GM18861 (cell line): ENCODE results near the gene HCK.
"Not testable (repeated sequence)": the region's sequence is repeated elsewhere in the genome, so short reads cannot be mapped to it uniquely, and the experiment has no call there.

Experiments used
- ATAC-seq: cut with Tn5 transposase; IDR thresholded peaks from one replicate; pipeline ENCODE4 v1.9.1; 2021; ENCODE audit not compliant: unreplicated experiment

HCK gene

DNA sequence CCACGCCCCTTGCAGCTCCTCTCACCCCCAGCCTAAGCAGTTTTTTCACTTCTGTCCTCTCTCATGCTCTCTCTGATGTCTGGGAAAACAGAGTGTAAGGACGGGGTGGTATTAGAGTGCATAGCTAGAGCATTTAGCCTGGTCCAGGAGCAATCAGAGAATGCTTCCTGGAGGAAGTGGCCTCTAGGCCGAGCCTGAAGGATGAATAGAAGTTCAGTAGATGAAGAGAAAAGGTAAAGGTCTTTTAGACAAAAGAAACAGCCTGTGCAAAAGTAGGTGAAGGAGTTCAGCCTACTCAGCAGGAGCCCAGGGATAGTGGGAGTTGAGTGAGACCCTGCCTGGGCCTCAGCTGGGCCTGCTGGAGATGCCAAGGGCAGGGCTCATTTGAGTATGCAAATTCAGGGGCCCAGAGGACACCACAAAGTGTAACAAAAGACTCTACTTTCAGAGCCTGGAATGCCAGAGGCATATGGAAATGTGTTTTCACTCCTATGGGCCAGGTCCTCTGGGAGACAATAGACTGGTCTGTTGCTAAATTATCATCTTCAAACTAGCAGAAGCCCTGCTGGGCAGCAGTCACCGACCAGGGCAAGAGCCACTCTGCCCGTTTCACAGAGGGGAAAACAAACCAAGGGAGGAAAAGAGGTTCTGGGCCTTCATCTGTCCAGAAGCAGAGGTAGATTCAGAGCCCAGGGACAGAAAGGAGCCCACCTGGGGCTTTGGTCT, 37.8 kb downstream of the HCK start:
- no peak for ATAC-seq

DNA sequence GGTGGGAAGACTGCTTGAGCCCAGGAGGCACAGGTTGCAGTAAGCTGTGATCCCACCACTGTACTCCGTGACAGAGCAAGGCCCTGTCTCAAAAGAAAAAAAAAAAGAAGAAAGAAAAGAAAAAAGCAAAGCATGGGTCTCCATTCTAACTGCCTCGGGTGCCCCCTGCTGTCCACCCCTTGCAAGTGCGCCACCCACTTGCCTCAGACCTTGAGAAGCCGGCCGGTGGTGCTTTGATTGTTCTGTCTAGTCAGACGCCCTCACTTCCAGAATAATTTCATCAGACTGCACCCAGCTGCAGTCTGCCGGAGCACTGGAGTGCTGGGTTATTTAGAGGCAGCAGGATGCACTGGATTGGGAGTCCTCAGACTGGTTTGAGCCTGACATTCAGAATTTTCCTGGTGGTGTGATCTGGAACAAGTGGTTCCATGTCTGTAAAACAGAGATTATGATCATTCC, 39.9 kb downstream of the HCK start:
- ATAC-seq: no peak

DNA sequence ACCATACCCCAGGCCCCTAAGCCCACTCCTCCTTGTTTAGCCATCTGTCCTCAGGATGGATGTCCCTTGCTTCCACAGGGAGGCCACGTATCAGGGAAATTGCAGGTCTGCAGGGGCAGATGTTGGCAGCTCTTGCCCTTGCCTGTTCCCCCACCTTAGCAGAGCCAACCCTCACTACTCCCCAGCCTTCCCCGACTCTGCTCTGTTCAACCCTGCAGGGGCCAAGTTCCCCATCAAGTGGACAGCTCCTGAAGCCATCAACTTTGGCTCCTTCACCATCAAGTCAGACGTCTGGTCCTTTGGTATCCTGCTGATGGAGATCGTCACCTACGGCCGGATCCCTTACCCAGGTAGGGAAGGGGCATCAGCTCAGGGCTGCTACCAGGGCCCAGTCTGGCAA, 46.7 kb downstream of the HCK start:
- ATAC-seq: no peak

DNA sequence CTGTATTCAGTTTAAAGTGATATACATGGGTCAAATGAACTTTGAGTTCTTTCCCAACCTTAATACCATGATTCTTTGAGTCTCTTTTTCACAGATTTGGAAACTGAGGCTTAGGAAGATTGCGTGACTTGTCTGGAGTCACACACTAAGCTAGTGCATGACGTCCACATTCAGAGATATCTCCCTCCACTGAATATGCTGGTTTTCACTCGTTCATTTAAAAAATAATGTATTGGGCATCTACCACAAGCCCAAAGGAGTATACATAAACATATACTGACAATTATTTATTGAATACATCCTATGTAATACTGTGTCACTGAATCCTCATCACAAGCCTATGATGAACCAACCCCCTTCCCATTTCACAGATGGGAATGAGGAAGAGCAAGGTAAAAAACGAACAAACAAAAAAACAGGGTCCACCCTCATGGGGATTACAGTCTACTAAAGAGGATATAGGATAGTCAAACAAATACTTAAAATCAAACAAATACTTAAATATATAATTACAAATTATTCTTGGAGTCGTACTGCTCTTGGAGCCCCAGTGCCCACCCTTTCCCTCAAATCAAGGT, 56.9 kb downstream of the HCK start:
- no peak for ATAC-seq

DNA sequence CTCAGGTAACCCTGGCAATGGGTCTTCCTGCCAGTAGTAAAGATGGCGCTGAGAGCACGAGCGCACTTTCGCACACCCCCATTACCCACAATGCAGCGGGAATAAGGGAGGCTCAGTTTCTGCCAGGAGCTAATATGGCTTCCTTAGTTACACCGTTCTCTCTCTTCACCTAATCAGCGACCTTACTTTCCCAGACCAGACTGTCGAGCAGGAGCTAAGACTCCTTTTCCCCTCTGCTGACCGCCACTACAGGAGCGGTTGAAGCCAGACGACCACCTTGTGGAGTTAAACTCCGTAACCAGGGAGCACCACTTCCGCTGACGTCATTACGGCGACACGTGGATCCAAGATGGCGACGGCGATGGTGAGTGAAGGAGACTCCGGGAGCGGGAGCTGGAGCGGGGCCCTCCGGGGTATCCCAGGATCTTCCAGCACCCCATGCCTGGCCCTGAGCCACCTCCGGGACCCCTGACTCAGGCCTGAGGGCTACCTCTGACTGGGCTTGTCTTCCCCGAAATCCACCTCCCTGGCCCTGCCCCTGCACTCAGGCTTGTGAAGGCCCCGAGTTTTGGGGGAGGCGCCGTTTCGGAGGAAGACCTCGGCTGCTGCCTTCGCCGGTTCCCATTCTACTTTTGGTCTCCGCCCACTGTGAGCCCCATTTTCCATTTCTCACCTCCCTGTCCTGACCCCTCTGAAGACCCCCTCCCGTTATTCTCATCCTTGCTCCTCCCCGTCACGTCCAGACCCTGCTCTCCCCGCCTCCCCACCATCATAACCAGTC, 57.5 kb downstream of the HCK start, which contains the start of gene TM9SF4:
TSS of gene TM9SF4 (plus strand) at position 323 of the 781 bp plus-strand sequence. CDS start at position 350, 27 bp downstream.
- peak; percentile 67 for ATAC-seq

DNA sequence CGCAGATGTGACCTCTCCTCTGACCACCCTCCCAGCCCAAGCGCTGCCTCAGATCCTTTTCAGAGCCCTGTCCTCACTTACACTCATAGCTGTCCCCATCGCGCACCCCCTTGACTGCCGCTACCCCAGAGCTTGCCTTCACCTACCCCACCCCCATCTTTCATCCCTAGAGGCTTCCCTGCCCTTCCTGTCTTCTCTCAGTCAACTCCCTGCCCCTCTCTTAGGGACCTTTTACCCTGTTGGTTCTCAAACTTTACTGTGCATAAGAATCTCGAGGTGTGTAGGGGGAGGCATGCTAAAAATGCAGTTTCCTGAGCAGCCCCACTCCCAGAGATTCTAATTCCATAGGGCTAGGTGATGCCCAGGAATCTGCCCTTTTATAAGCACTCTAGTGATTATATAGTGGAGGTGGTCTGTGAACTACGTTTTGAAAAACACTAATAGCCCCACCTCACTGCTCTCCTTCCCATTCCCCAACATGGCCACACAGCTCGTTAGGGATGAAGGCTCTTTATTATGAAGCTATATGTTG, 58.2 kb downstream of the HCK start:
- no peak for ATAC-seq

DNA sequence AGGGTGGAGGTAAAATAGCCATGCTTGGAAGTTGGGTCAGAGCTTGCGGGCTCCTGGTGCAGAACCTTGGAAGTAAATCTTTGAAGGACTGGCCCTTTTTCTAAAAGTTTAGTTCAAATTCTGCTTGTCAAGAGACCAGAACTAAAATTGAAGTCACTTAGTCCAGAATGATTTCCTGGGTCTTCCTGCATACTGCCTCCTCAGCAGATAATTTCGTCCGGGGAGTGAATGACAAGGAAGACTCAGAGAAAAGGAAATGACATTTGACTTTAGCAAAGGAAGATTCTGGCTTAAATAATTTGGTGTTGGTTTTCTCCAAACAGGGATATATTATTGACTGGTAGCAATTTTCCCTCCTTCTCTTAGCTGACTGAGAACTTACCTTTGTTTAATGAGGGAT, 58.7 kb downstream of the HCK start:
- no peak for ATAC-seq

DNA sequence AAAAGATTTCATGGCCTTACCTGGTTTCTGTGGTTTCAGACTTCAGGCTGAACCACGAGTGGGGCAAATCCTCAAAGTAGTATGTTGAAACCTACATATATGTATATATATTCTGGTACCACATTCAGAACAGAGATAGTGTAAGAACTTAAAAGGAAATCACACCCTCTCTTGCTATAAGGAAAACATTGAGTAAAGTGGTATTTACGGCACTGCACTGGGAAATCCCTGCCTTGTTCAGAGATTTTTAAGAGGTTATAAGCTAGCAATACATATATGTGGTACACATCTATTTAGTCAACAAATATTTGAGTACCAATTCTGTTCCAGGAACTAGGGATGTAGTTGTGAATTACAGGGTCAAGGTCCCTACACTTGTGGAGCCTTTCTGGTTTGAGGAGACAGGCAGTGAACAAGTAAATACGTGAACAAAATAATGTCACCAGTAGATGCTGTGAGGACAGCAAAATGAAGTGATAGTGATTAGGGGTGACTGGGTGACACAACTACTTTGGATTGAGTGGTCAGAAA, 59.2 kb downstream of the HCK start:
- no peak for ATAC-seq

DNA sequence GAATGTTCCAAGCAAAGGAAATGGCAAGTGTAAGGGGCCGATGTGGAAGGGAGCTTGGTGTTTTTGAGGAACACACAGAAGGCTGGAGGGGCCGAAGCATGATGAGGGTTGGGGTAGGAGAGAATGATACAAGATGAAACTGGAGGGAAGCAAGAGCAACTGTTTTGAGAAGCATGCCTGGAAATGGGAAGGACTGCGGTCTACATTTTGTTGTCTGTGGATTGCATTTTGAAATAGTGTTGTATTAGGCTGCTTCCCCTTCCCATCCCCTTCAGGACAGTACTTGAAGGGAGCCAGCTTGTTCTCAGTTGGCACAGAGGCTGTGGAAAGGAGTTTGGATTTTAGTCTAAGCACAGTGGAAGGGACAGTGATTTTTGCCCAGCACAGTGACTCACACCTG, 59.7 kb downstream of the HCK start:
- ATAC-seq: no peak

DNA sequence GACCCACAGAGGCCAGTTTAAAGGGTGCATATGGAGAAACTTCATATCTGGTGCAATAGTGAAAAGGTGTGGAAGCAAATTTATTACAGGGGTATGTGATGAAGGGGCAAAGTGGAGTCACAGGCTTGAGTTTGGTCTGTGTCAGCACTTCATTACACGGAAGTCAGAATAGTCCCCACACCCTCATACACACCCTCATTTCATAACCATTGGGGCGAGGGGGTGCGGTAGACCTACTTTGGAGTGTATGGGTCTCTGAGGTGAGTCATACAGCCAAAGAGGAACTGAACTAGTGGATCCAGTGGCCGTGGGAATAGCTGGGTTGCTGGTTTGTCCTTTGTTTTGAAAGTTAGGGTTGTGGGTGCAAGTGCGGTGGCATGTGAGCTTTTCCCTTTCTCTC, 60.8 kb downstream of the HCK start:
- no peak for ATAC-seq

DNA sequence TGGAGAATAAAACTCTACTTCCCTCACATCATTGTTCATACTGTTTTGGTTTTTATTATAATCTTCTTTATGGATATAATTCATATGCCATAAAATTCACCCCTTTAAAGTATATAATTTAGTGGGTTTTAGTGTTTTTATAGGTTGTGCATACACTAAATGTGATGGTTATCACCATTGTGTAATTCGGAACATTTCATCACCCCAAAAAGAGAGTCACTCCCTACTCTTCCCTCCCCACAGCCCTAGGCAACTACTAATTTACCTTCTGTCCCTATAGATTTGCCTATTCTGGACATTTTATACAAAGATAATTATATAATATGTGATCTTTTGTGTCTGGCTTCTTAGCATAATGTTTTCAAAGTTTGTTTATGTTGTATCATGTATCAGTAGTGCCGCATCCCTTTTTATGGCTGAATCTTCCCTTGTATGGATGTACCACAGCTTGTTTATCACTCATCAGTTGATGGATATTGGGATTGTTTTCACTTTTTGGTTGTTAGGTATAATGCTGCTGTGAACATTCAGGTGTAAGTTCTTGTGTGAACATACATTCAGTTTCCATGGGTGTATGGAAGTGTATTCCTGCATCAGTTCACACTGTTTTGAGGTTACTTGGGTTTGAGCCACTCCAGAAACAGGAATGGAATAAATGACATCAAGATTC, 61.7 kb downstream of the HCK start:
- no peak for ATAC-seq

DNA sequence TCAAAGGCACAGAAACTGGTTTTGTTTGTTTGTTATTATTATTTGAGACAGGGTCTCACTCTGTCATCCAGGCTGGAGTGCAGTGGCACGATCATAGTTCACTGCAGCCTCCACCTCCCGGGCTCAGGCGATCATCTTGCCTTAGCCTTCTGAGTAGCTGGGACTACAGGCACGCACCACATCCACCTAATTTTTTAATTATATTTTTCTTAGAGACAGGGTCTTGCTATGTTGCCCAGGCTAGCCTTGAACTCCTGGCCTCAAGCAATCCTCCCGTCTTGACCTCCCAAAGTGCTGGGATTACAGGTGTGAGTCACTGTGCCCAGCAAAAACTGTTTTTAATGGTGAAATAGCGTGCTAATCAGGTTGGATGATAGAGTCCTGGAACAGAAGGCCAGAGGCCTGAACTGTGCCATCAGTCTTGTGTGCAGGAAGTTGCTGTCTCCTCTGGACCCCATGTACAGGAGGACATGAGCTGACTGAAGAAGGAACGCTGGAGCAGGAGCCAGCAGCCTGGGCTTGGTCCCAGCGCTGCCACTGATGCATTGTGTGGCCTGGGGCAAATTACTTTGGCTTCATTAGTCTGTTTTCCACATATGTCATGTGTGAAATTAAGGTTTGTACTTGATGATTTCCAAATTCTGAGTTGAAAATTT, 62.4 kb downstream of the HCK start:
- no peak for ATAC-seq

DNA sequence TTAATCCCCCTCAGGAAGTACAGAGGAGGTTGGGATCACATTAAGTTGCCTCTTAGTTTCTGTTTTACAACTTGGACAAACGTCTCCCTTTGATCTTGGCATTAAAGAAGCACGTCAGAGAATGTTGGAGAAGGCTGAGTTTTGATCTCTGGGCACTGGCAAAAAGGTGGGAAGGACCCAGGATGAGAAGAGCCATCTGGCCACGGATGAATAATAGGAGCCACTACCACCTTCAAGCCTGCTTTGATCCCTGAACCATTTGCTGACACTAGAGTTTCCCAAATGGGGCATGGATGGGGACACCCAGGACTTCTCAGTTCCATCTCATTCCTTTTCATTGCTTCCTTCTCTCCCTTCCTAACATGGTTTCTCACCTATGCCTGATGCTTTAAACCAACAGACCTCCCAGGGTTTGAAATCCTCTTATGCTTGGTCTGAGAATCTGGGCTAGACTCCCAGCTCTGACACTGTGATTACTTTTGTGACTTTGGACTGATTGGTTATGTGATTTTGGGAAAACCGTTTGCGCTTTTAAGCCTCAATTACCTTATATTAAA, 63.2 kb downstream of the HCK start:
- ATAC-seq: no peak

DNA sequence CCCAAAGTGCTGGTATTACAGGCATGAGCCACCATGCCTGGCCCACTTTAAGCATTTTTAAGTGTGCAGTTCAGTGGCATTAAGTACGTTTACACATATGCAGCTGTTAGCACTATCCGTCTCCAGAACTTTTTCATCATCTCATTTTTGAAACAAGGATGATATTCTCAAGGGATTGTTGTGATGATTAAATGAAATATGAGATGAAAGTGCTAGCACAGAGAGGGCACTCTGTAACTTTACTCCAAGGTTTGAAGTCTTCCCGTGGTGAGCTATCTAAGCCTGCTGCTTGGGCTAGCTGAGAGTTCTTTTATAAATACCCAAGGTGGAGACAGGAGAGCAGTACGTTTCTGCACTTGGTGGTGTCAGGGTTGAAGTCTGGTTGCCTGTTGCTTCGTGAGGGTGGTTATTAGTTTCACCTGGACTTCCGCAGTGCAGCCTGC, 64.1 kb downstream of the HCK start:
- ATAC-seq: no peak

DNA sequence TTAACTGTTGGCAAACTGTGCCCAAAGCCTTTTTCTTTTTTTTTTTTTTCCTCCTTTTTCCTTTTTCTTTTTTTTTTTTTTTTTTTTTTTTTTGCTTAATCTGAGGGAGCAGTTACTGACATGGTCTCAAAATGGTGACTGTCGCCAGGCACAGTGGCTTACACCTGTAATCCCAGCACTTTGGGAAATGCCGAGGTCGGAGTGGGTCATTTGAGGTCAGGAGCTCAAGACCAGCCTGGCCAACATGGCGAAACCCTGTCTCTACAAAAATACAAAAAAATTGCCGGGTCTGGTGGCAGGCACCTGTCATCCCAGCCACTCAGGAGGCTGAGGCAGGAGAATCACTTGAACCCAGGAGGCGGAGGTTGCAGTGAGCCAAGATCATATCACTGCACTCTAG, 64.8 kb downstream of the HCK start:
- not testable (repeated sequence) for ATAC-seq

DNA sequence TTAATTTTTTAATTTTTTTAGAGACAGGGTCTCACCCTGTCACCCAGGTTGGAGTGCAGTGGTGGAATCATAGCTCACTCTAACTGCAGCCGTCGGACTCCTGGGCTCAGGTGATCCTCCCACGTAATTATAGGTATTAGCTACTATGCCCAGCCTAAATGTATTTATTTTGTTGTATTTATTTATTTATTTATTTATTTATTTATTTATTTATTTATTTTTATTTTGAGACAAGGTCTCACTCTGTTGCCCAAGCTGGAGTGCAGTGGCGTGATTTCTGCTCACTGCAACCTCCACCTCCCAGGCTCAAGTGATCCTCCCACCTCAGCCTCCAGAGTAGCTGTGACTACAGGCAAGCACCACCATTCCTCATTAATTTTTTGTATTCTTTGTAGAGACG, 66.4 kb downstream of the HCK start:
- ATAC-seq: not testable (repeated sequence)

DNA sequence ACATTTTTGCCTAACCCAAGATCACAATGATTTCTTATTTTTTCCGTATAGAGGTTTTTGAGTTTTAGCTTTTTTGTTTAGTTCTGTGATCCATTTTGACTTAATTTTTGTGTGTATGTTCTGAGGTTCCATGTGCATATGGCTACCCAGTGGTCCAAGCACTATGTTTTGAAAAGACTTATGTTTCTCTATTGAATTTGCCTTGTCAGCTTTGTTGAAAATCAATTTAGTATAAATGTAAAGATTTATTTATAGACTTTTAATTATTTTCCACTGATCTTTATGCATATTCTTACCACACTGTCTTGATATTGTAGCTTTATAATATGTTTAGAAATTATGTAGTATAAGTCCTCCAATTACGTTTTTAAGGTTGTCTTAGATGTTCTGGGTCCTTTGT, 67.7 kb downstream of the HCK start:
- no peak for ATAC-seq

DNA sequence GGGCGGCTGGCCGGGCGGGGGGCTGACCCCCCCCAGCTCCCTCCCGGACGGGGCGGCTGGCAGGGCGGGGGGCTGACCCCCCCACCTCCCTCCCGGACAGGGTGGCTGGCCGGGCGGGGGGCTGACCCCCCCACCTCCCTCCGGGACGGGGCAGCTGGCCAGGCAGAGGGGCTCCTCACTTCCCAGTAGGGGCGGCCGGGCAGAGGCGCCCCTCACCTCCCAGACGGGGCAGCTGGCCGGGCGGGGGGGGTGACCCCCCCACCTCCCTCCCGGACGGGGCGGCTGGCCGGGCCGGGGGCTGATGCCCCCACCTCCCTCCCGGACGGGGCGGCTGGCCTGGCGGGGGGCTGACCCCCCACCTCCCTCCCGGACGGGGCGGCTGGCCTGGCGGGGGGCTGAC, 69.9 kb downstream of the HCK start:
- not testable (repeated sequence) for ATAC-seq

DNA sequence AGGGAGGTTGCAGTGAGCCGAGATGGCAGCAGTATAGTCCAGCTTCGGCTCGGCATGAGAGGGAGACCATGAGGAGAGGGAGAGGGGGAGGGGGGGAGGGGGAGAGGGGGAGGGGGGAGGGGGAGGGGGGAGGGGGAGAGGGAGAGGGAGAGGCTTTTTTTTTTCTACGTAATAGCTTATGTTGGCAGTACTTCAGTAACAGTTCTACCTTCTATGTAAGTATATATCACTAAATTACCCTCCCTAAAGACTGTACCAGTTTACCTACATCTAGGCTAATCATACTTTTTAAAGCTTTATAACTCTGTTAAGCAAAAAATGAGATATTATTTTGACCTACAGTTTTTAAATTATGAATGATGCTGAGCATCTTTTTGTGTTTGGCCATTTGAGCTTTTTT, 71.0 kb downstream of the HCK start:
- no peak for ATAC-seq

DNA sequence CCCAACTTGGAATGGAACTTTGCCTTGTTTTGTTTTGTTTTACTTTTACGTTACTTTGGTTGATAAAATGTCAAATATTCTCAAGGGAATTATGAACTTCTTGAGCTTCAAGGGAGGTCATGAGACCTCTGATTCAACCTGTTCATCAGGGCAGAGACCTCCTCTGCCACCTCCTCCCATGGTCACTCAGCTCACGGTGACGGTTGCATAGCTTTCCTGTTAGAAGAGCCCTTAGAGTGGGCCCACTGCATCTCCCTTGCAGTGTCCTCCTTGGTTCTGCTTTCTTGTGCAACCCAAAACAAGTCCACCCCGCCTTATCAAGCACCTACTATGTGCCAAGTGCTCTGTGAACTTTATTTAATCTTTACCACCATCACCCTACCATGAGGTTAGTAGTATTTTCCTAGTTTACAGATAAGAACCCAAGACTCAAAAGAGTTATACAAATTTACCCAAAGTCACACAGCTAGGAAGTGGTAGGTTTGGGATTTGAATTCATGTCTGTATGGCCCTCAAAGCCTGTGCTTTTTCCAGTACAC, 72.9 kb downstream of the HCK start:
- ATAC-seq: no peak
